Middle frontal gyrus (tissue), 1 donor: ENCODE results near the gene ZNF433.
"Not testable (repeated sequence)": the region's sequence is repeated elsewhere in the genome, so short reads cannot be mapped to it uniquely, and the experiment has no call there.

Source experiments
- DNase-seq: peaks from one replicate; pipeline ENCODE4 v3.0.0-alpha.2; 2015; ENCODE audit warnings: low spot score; ENCODE audit errors: extremely low spot score

ZNF433 gene

DNA sequence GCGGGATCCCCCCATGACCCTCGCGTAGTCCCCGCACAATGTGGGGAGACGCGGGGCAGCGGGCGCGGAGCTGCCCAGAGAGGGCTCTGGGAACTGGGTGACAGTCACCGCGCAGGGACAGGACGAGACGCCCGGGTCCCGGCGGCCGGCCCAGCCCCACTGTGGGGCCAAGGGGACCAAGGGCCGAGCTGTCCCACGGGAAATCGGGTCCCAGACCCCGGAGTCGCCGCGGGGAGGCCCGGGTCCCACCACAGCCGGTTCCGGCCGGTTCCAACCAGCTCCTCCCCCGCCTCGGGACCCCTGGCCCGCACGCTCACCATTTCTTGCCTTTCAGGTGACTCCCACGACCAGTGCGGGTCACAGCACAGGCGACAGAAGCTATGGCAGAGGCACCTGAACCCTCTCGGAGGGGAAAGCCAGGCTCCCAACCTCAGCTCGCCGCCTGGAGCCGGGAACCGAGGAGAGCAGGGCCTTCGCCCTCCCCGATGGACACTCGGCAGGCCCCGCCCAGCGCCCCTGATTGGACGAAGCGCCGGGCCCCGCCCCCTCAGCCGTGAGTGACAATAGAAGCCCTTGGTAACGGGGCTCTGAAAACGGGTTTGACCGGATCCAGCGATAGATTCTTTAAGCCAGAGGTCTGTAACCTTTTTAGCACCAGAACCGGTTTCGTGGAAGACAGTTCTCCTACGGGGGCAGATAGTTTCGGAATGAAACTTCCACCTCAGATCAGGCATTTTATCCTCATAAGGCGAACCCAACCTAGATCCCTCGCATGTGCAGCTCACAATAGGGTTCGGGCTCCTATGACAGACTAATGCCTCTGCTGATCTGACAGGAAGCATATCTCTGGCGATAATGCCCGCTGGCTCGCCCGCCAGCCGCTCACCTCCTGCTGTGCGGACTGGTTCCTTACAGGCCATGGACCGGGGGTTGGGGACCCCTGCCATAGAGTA is at the start of gene ZNF433:
TSS of gene ZNF433 (minus strand) at position 460 of the 953 bp plus-strand sequence. CDS start at position 320, 140 bp downstream.
- DNase-seq, result peak; percentile 88

DNA sequence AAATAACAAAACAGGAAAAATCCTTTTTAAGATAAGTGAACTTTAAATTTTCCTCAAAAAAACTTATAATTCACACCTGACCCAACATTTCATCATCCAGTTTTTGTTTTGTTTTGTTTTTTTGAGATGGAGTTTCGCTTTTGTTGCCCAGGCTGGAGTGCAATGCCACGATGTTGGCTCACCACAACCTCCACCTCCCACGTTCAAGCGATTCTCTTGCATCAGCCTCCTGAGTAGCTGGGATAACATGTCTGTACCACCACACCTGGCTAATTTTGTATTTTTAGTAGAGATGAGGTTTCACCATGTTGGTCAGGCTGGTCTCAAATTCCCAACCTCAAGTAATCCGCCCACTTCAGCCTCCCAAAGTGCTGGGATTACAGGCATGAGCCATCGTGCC is 47.9 kb upstream of the ZNF433 start:
- not testable (repeated sequence) for DNase-seq

DNA sequence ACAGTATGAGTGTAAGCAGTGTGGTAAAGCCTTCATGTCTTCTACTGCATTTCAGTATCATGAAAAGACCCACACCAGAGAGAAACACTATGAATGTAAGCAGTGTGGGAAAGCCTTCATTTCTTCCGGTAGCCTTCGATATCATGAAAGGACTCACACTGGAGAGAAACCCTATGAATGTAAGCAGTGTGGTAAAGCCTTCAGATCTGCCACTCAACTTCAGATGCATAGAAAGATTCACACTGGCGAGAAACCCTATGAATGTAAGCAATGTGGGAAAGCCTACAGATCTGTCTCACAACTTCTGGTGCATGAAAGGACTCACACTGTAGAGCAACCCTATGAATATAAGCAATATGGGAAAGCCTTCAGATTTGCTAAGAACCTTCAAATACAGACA is 41.9 kb upstream of the ZNF433 start:
- DNase-seq, result no peak

DNA sequence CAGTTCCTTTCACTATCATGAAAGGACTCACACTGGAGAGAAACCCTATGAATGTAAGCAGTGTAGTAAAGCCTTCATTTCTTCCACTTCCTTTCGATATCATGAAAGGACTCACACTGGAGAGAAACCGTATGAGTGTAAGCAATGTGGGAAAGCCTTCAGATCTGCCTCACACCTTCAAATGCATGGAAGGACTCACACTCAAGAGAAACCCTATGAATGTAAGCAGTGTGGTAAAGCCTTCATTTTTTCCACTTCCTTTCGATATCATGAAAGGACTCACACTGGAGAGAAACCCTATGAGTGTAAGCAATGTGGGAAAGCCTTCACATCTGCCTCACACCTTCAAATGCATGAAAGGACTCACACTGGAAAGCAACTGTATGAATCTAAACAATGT is 40.9 kb upstream of the ZNF433 start:
- DNase-seq, result not testable (repeated sequence)

DNA sequence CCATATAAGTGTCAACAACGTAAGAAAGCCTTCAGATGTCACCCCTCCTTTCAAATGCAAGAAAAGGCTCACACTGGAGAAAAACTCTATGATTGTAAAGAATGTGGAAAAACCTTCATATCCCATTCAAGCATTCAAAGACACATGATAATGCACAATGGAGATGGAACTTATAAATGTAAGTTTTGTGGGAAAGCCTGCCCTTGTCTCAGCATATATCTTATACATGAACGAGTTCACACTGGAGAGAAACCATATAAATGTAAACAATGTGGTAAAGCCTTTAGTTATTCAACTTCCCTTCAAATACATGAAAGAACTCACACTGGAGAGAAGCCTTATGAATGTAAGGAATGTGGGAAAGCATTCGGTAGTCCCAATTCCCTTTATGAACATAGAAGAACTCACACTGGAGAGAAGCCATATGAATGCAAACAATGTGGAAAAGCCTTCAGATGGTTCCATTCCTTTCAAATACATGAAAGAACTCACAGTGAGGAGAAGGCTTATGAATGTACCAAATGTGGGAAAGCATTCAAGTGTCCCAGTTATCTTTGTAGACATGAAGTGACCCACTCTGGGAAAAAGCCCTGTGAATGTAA is 40.2 kb upstream of the ZNF433 start:
- DNase-seq, result no peak

DNA sequence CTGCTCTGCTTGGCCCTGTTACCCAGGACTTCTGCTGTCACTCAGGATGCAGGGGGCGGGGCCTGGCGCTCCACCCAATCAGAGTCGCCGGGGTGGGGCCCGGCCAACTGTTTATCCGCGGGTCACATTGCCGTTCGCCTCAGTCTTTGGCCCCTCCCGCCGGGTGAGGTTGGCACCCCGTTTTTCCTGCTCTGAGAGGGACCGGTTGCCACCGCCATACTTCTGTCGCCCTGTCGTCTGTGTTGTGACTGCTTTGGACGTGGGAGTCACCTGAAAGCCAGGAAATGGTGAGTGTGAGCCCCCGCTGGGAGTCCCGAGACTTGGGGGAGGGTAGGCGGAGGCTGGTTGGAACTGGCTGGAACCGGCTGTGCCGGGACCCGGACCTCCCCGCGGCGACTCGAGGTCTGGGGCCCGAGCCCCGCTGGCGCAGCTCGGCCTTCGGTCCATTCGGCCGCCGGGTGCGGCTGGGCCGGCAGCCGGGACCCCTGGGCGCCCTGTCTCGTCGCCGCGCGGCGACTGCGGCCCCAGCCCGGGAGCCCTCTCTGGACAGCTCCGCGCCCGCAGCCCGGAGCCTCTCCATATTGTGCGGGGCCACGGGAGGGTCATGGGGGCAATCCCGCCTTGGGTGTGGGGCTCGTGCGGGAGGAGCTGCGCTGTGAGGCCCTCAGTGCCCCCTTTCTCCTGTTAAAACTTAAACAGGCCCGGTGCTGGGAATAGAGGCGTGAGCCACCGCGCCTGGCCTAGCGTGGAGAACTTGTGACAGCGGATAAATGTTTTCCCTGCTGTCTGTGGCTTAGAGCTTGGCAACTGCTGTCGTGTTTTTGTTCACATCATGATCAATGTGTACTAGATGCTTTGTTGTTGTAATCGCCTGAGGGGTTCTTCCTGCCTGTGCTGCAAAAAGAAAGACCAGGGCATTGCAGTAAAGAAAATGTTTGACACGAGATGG is 29.4 kb upstream of the ZNF433 start, which contains the start of gene ZNF844:
TSS of gene ZNF844 (plus strand) at position 142 of the 949 bp plus-strand sequence. CDS start at position 285, 143 bp downstream.
- peak; percentile 85 for DNase-seq

DNA sequence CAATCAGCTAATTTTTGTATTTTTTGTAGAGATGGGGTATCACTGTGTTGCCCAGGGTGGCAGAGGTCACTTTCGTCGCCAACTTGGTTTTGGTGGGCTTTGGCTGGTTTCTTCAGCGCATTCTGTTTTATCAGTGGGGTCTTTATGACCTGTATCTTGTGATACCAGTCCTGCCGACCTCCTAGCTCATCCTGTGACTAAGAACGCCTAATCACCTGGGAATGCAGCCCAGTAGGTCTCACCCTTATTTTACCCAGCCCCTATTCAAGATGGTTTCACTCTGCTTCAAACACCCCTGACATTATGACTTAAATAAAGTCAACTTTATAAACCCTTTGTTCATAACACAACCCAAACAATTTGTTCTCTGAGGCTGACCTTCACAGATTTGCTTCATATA is 20.3 kb upstream of the ZNF433 start:
- DNase-seq, result no peak

DNA sequence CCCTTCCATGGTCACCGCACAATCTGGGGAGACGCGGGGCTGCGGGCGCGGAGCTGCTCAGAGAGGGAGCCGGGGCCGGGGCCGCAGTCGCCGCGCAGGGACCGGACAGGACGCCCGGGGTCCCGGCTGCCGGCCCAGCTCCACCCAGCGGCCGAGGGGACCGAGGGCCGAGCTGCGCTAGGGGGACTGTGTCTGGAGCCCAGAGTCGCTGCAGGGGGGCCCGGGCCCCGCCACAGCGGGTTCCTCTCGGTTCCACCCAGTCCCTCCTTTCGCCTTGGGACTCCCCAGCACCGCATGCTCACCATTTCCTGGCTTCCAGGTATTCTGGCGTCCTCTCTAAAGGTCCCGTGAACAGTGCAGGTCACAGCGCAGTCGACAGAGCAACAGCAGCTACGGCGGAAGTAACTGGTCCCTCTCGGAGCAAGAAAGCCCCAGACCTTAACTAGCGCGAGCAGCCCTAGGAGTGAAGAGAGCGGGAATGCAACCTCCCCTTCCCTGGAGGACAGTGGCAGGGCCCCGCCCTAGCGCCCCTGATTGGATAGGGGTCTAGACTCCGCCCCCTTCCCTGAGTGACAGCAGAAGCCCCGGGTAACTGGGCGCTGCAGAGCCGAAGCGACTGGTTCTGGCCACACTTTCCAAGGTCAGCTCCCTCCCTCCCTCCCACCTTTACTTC is 17.2 kb upstream of the ZNF433 start, which contains the start of gene ZNF878:
TSS of gene ZNF878 (minus strand) at position 465 of the 673 bp plus-strand sequence. CDS start at position 305, 160 bp downstream.
- DNase-seq, result peak; percentile 33

DNA sequence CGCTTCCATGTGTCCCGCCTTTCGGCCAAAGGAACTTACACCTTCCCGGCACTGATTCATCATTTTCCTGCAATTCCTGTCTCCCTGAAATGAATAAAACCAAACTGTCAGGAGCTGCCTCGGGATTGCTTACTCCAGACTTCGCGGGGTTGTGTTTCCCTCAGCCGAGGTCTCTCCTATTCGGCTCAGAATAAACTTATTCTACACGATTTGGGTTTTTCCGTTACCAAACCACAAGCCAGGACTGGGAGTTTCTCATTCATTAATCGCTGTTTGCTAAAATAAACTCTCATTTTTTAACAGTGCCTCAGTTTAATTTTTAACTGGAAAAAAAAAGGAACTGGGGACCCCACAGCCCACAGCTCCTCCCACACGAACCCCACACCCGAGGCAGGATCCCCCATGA is 16.6 kb upstream of the ZNF433 start:
- DNase-seq, result no peak

DNA sequence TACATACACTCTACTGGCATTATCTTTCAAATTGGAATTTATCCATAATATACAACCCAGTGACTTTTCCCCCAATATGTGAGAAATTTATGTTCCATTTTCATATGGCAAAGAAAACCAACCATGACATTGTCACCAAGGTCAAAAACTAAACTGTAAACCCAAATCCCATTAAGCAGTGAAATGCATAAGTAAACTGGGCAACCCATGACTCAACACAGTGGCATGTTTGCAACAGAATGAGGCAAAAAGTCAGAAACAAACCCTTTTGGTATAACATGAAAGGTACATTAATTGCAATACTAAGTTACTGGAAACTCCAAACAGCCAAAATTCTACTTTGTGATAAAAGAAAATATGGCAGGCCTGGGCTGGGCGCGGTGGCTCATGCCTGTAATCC is 12.4 kb upstream of the ZNF433 start:
- DNase-seq, result no peak

DNA sequence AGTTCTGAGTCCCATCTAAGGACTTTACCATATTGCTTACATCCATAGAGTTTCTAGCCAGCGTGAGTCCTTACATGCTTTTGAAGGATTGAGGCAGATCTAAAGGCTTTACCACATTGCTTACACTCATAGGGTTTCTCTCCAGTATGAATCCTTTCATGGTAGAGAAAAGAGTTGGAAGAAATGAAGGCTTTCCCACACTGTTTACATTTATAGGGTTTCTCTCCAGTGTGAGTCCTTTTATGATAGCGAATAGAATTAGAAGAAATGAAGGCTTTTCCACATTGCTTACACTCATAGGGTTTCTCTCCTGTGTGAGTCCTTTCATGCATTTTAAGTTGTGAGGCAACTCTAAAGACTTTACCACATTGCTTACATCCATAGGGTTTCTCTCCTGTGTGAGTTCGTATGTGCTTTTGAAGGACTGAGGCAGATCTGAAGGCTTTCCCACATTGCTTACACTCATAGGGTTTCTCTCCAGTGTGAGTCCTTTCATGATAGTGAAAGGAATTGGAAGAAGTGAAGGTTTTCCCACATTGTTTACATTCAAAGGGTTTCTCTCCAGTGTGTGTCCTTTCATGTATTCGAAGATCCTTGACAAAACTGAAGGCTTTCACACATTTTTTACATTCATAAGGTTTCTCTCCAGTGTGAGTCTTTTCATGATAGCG is 8.4 kb upstream of the ZNF433 start:
- no peak for DNase-seq

DNA sequence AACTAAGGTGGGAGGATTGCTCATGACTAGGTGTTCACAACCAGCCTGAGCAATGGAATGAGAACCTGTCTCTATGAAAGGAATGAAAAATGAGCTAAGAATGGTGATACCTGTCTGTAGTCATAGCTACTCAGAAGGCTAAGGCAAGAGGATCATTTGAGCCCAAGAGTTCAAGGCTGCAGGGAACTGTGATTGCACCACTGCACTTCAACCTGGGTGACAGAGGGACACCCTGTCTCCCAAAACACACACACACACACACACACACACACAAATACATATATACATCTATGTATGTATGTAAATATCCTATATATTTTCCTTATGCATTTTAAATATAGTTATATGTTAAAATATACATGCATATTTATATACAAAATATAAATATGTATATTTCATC is 7.4 kb upstream of the ZNF433 start:
- no peak for DNase-seq

DNA sequence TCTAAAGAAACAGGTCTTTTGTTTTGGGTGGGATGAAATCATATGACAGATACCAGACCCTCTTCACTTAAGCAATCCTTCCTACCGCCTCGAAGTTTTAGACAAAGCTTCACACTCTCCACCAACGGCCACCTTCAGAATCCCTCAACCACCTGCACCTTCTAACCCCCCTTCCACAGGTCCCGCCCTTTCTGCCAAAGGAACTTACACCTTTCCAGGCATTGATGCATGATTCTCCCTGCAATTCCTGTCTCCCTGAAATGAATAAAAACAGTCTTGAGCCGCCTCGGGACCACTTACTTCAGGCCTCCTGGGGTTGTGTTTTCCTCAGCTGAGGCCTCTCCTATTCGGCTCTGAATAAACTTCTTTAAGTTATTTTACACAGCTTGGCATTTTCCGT is 859 bp downstream of the ZNF433 start:
- DNase-seq, result no peak

DNA sequence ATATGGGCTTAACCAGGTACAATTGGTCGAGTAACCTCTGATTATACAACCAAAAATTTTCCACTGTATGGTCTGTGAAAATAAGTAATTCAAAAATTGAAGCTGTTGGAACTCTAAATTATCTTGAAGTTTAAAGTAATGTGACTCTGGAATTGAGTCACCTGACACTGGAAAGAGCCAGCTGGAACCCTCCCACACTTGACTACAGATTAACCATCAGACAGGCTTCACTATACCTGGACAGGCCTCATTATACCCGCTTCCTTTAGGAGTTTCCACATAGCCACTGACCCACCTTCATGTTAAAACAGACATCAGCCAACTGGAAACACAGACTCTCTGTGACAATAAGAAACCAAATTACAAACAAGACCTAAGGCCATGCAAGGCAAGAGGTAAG is 1.3 kb downstream of the ZNF433 start:
- DNase-seq, result no peak

DNA sequence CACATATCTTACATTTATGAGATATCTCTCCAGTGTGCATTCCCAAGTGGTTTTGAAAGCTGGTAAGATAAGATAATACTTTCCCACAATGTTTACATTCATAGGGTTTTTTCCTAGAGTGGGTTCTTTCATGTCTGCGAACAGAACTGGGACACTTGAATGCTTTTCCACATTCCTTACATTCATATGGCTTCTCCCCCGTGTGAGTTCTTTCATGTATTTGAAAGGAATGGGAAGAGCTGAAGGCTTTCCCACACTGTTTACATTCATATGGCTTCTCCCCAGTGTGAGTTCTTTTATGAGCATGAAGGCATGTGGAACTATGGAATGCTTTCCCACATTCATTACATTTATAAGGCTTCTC is 19.7 kb downstream of the ZNF433 start:
- DNase-seq, result no peak

DNA sequence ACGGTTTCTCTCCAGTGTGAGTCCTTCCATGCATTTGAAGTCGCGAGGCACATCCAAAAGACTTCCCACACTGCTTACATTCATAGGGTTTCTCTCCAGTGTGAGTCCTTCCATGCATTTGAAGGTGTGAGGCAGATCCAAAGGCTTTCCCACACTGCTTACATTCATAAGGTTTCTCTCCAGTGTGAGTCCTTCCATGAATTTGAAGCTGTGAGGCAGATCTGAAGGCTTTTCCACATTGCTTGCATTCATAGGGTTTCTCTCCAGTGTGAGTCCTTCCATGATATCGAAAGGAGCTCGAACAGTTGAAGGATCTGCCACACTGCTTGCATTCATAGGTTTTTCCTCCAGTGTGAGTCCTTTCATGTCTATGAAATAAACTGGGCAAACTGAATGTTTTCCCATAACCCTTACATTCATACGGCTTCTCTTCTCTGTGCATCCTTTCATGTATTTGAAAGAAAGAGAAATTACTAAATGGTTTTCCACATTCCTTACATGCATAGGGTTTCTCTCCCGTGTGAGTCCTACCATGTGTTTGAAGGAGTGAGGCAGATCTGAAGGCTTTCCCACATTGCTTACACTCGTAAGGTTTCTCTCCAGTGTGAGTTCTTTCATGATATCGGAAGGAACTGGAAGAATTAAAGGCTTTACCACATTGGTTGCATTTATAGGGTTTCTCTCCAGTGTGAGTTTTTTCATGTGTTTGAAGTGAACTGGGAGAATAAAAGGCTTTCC is 20.3 kb downstream of the ZNF433 start:
- no peak for DNase-seq

DNA sequence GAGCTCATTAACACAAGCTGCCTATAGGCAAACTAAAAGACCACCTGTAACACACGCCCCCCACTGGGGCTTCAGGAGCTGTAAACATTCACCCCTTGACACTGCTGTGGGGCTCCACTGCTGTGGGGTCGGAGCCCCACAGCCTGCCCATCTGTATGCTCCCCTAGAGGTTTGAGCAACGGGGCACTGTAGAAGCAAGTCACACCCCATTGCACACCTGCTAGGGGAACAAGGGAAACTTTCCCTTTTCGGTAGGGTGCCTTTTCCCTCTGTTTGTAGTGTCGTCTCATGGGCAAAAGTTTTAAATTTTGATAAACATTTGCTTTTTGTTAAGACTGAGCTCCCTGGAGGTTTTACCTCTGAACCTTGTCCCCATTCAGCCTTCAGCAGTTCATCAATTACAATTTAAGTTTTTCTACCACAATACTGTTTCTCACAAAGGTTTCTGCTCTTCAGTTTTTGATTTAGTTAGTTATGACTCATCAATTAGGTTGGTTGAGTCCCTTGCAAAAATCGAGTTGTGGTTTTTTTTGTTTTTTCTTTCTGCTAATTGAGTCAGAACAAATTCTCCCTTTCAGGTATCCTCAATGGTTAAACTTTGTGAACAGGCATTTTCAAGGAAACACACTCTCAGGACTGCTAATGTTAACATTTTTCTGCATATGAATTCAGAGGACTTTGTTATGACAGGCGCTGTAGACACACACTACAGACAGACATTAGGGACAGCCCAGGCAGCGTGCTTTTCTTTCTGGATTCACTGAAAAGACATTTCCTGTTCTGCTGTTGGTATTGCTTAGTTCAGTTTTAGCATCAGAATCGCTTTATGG is 35.1 kb downstream of the ZNF433 start:
- no peak for DNase-seq

DNA sequence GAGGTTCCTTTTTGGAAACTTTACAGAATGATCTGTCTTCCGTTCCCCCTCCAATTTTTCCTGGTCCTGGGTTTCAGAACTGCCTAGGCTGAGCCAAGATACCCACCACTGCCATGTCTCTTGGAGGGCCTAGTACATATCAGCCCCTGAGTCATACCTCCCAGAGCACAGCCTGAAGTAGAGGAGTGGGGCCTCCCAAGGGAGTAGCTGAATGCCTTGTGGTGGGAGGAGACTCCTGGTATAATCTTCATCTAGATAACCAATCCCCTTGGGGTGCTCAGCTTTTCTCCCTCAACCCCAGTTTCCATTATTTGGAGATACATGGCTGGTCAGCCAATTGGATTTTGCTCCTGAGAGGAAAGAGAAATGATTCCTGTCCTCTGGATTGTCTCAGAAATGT is 40.3 kb downstream of the ZNF433 start:
- DNase-seq, result no peak

DNA sequence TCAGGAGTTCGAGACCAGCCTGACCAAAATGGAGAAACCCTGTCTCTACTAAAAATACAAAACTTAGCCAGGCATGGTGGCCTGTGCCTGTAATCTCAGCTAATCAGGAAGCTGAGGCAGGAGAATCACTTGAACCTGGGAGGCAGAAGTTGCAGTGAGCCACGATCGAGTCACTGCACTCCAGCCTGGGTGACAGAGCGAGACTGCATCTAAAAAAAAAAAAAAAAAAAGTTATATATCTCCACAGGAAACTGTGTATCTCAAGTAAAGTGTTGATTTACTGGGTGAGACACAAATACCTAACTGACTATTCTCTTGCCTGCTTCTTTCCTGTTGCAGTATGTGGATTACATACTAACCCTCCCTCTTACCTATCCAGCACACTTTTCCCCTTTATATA is 43.6 kb downstream of the ZNF433 start:
- not testable (repeated sequence) for DNase-seq
